Panc1 (cell line): Measurements from ENCODE around the gene TUBA4A. TPM values are rescaled to one million over a fixed set of nuclear protein-coding genes. Genes with fewer than 3 reads are reported as not detected.

Experiments used
- ATAC-seq: fragments of 200-7000 bp; cut with Tn5 transposase; 2 replicates; pipeline ENCODE4 v1.9.1; 2020; ENCODE audit warnings: mild to moderate bottlenecking, moderate library complexity
- BruUV-seq: library from RNA; stranded (reverse); fragments of 400-500 nt; replicated peaks from 2 replicates; lab custom pipeline; 2021; lab: Mats Ljungman, UMichigan
- CTCF ChIA-PET: fragments of 300-600 bp; sonication (Branson Sonifier 250); formaldehyde crosslinking; loops from one replicate; lab custom pipeline; 2022; ENCODE audit warnings: antibody characterized with exemption; lab: Charles Lee
- POLR2A ChIA-PET: fragments of 300-600 bp; sonication (Branson Sonifier 250); formaldehyde crosslinking; loops from one replicate; lab custom pipeline; 2022; ENCODE audit warnings: antibody characterized with exemption; lab: Charles Lee
- DNase-seq: peaks from one replicate; pipeline ENCODE4 v3.0.0-alpha.2; 2010; ENCODE audit warnings: low read depth, low spot score
- H3K27ac ChIP-seq: 2 replicates; pipeline ENCODE4 v1.5.1; 2011; ENCODE audit warnings: mild to moderate bottlenecking, low read length, inconsistent platforms
- H3K27me3 ChIP-seq: fragments of 200-500 bp; sonication (Bioruptor generic); 2 replicates; pipeline ENCODE4 v1.6.0; 2014; ENCODE audit warnings: low read length, inconsistent platforms; ENCODE audit not compliant: control insufficient read depth, insufficient read depth
- H3K36me3 ChIP-seq: fragments of 200-500 bp; sonication (Bioruptor generic); 2 replicates; pipeline ENCODE4 v1.5.1; 2014; ENCODE audit warnings: inconsistent platforms, mild to moderate bottlenecking, low read length, moderate library complexity; ENCODE audit not compliant: control insufficient read depth, insufficient read depth
- H3K4me1 ChIP-seq: 2 replicates; pipeline ENCODE4 v1.5.1; 2011; ENCODE audit warnings: inconsistent platforms, mild to moderate bottlenecking, low read length, moderate library complexity; ENCODE audit not compliant: control insufficient read depth, insufficient read depth
- H3K4me3 ChIP-seq, 2 experiments: 2 replicates each; pipeline ENCODE4 v1.5.1; 2011 to 2012; ENCODE audit warnings: low read depth in 2 of 2, low read length in 2 of 2, mild to moderate bottlenecking in 2 of 2, inconsistent platforms in 1 of 2, moderate library complexity in 1 of 2
- H3K9me3 ChIP-seq: fragments of 200-500 bp; sonication (Bioruptor generic); 2 replicates; pipeline ENCODE4 v1.5.1; 2014; ENCODE audit warnings: low read depth, mild to moderate bottlenecking, inconsistent platforms, low read length, moderate library complexity; ENCODE audit not compliant: control insufficient read depth, insufficient read depth
- POLR2AphosphoS5 ChIP-seq: IDR thresholded peaks from 2 replicates; pipeline ENCODE4 v1.6.1; 2012; ENCODE audit warnings: mild to moderate bottlenecking, low read depth, low read length, moderate library complexity
- SIN3A ChIP-seq: IDR thresholded peaks from 2 replicates; pipeline ENCODE4 v1.6.1; 2012; ENCODE audit warnings: low read depth, mild to moderate bottlenecking, low read length, moderate library complexity, borderline replicate concordance; ENCODE audit not compliant: insufficient read depth
- TCF7L2 ChIP-seq: IDR thresholded peaks from 2 replicates; pipeline ENCODE4 v1.6.1; 2011; ENCODE audit warnings: mild to moderate bottlenecking, low read depth, low read length, inconsistent platforms
- in situ Hi-C: cut with HindIII; loops from 2 replicates; pipeline ENCODE4 v1.10.0; 2016; ENCODE audit warnings: low sequenced_read_pairs, low pct_unique_long_range_greater_than_20kb
- intact Hi-C: fragments of 100-400 bp; cut with micrococcal nuclease; formaldehyde crosslinking; loops from one replicate; pipeline ENCODE4 v1.10.0; 2022; ENCODE audit not compliant: unreplicated experiment
- total RNA-seq: library from RNA; stranded (reverse); gene quantifications from one replicate; pipeline ENCODE4 v1.2.1, GENCODE V29; 2021; ENCODE audit not compliant: unreplicated experiment
- TF ChIP-seq, protein P1 (sequence below), 2 experiments: IDR thresholded peaks; 2 replicates each; pipeline ENCODE4 v1.6.1; 2011 to 2012; ENCODE audit warnings: low read depth in 2 of 2, control low read depth in 1 of 2, low read length in 1 of 2, mild to moderate bottlenecking in 1 of 2, moderate library complexity in 1 of 2; ENCODE audit not compliant: insufficient read depth in 1 of 2
- TF ChIP-seq, protein P2 (sequence below): fragments of 450-650 bp; IDR thresholded peaks from 2 replicates; pipeline ENCODE4 v1.5.1; 2017; ENCODE audit warnings: mild to moderate bottlenecking

The TUBA4A gene
- total RNA-seq, 1 experiment from 2014 or later = 12.9 TPM

DNA sequence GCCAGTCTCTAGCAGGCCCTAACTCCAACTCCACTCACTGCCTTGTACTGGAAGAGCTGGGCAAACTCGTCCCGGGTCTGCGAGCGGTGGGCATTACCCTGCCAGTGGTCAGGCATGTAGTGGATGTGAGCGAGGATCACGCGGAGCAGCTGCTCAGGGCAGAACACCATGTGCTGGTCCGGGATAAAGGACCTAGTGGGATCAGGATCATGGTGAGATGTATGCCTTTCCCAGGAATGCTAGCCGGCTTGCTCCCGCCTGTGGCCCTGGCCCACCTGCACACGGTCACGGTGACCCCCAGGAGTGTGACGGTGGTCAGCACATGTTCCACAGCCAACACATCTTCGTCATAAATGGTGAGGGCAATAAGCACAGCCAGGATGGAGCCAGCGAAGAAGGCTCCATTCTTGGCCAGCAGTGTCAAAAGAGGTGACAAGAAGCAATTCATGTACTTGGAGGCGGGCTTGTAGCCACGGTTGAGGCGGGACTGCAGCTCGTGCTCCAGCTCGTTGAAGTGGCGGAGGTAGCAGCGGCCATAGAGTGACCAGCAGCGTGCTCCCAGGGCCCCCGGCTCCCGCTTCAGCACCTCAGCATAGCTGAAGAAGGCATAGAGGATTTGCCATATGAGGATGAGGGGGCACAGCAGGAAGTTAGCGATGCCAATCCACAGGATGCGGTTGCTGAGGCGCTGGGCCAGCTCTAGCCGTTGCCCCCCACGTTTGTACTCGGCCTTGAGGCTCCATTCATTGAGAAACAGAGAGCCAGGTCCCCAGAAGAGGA lies 29.7 kb downstream of the TUBA4A start:
- Histone ChIP-seq H3K27me3 (no peaks in the 10 kb centered on the region), H3K9me3 (no peaks in the 10 kb centered on the region), H3K4me3 (no peak overlapping the region), H3K4me1 (peaks cover 12% of the 10 kb centered on the region), H3K36me3 (peaks cover 7% of the 10 kb centered on the region; the same call in 1 of the 2 replicates), H3K27ac (no peak overlapping the region)
- intact Hi-C loops = no loop called here
- no TSS peak for BruUV-seq
- in situ Hi-C loops = no loop called here
- no peak for TF ChIP-seq POLR2AphosphoS5
- no peak for TF ChIP-seq SIN3A
- TF ChIP-seq, protein P1, sequence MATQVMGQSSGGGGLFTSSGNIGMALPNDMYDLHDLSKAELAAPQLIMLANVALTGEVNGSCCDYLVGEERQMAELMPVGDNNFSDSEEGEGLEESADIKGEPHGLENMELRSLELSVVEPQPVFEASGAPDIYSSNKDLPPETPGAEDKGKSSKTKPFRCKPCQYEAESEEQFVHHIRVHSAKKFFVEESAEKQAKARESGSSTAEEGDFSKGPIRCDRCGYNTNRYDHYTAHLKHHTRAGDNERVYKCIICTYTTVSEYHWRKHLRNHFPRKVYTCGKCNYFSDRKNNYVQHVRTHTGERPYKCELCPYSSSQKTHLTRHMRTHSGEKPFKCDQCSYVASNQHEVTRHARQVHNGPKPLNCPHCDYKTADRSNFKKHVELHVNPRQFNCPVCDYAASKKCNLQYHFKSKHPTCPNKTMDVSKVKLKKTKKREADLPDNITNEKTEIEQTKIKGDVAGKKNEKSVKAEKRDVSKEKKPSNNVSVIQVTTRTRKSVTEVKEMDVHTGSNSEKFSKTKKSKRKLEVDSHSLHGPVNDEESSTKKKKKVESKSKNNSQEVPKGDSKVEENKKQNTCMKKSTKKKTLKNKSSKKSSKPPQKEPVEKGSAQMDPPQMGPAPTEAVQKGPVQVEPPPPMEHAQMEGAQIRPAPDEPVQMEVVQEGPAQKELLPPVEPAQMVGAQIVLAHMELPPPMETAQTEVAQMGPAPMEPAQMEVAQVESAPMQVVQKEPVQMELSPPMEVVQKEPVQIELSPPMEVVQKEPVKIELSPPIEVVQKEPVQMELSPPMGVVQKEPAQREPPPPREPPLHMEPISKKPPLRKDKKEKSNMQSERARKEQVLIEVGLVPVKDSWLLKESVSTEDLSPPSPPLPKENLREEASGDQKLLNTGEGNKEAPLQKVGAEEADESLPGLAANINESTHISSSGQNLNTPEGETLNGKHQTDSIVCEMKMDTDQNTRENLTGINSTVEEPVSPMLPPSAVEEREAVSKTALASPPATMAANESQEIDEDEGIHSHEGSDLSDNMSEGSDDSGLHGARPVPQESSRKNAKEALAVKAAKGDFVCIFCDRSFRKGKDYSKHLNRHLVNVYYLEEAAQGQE (IDR thresholded peaks at IDR 0.05; ENCODE audit: insufficient read depth in 1 of 2, low read depth in 2 of 2, low read length in 1 of 2) = no peak
- TF ChIP-seq, protein P2, sequence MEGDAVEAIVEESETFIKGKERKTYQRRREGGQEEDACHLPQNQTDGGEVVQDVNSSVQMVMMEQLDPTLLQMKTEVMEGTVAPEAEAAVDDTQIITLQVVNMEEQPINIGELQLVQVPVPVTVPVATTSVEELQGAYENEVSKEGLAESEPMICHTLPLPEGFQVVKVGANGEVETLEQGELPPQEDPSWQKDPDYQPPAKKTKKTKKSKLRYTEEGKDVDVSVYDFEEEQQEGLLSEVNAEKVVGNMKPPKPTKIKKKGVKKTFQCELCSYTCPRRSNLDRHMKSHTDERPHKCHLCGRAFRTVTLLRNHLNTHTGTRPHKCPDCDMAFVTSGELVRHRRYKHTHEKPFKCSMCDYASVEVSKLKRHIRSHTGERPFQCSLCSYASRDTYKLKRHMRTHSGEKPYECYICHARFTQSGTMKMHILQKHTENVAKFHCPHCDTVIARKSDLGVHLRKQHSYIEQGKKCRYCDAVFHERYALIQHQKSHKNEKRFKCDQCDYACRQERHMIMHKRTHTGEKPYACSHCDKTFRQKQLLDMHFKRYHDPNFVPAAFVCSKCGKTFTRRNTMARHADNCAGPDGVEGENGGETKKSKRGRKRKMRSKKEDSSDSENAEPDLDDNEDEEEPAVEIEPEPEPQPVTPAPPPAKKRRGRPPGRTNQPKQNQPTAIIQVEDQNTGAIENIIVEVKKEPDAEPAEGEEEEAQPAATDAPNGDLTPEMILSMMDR = no peak
- TF ChIP-seq TCF7L2 = no peak
- POLR2A ChIA-PET = no interaction called here
- CTCF ChIA-PET = no interaction called here
- no peak for ATAC-seq
- no peak for DNase-seq

DNA sequence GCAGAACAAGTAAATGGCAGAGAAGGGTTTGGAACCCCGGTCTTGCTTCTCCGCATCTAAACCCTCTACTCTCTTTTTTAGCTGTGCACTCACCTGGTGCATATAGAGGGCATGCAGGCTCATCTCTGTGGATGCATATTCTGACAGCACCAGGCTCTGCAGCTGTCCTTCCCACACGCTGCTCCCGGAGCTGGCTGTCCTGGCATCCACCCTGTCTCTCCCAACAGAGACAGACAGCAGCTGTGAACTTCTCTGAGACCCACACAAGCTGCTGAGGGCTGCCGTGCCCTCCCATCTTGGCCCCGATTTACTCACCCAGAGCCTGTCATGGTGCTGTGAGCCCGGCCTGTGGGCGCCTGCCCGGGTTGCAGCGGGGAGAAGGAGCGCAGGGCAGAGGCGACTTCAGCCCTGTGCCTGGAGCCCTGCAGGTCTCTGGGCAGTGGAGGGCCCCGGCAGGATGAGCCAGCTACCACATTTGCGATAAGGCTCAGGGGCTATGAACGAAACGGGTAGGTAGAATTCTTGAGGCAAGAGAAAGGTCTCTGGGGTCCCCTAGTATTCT lies 31.7 kb downstream of the TUBA4A start:
- ChIA-PET POLR2A (no interaction called here), CTCF (interaction anchor here (0.7 kb wide), 1 partner anchor 57 kb away, joined by 4 read pairs; no protein-coding TSS in a partner anchor)
- Histone ChIP-seq H3K27me3 (no peaks in the 10 kb centered on the region), H3K4me3 (no peak overlapping the region), H3K4me1 (peaks cover 10% of the 10 kb centered on the region), H3K36me3 (peaks cover 5% of the 10 kb centered on the region; the same call in 1 of the 2 replicates), H3K9me3 (no peaks in the 10 kb centered on the region), H3K27ac (no peak overlapping the region)
- DNase-seq (no peak), ATAC-seq (no peak)
- intact Hi-C loops = no loop called here
- BruUV-seq = no TSS peak
- TF ChIP-seq, protein P2 = no peak
- no peak for TF ChIP-seq SIN3A
- TF ChIP-seq POLR2AphosphoS5 = no peak
- in situ Hi-C loops = no loop called here
